Ectodermal cell (in vitro differentiated cells): ENCODE results near the gene TMEM42.

ENCODE experiments used
- H3K27ac ChIP-seq: 2 replicates; pipeline ENCODE4 v1.7.0; 2013; ENCODE audit warnings: mild to moderate bottlenecking, low read depth, low read length; ENCODE audit not compliant: insufficient read depth, poor library complexity, severe bottlenecking
- H3K27me3 ChIP-seq: 2 replicates; pipeline ENCODE4 v1.7.0; 2013; ENCODE audit warnings: mild to moderate bottlenecking, low read length; ENCODE audit not compliant: insufficient read depth, control insufficient read depth, poor library complexity, severe bottlenecking
- H3K36me3 ChIP-seq: one replicate; pipeline ENCODE4 v1.7.0; 2013; ENCODE audit warnings: low read length; ENCODE audit not compliant: control insufficient read depth, insufficient read depth
- H3K4me1 ChIP-seq: one replicate; pipeline ENCODE4 v1.7.0; 2013; ENCODE audit warnings: low read length; ENCODE audit not compliant: control insufficient read depth, insufficient read depth
- H3K4me3 ChIP-seq: 2 replicates; pipeline ENCODE4 v1.7.0; 2013; ENCODE audit warnings: low read depth, low read length, control low read depth; ENCODE audit not compliant: insufficient read depth
- H3K9me3 ChIP-seq: 2 replicates; pipeline ENCODE4 v1.7.0; 2013; ENCODE audit warnings: mild to moderate bottlenecking, low read length, moderate library complexity; ENCODE audit not compliant: control insufficient read depth
- WGBS, 2 experiments: methylation state at CpG; one replicate each; pipeline ENCODE4 v1.1.7; 2013; ENCODE audit warnings: missing lambda C conversion rate in 2 of 2; 5-methylcytosine and 5-hydroxymethylcytosine counted together

The TMEM42 gene

DNA sequence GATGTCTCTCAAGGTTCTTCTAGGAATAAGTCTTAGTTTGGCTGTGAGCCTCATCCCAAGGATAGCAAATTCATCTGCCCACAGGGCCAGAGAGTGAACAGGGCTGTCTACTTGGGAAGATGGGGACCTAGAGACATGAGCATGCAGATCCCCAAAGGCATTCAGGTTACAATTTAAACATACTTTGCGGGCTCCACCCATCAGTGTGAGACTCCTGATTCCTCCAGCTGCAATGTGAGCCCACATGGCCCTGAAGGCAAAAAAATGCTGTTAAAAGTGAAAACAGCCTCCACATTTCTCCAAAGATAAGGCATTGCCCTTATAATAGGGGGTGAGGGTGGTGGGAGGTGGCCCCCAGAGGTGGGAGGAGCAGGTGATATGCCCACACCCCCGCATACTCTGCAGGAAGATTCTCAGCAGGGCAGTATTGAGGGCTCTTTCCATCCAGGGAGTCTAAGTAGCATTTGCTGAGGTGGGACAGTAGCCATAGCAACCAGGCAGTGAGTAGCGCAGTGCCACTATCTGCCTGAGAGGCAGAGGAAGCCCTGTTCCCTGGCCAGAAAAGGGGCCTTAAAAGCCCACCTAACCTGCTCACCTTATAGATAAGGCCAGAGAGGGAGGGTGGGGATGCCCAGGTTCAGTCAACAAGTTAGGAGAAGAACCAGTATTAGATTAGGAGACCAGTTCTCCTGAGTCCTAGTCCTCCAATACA, 43.9 kb downstream of the TMEM42 start:
- no peaks in the 10 kb centered on the region for H3K4me1 ChIP-seq
- H3K4me3 ChIP-seq, result no peak overlapping the region
- WGBS, 2 experiments, result 67 to 80% methylated on average over 3 of the region's 3 CpGs

GRCh38 chr3:44906997-44907396, 45.3 kb downstream of the TMEM42 start:
- H3K9me3 ChIP-seq, result no peaks in the 10 kb centered on the region
- 92 to 94% methylated on average over 4 of the region's 4 CpGs for WGBS, 2 experiments

More for the DNA sequence above, 43.9 kb downstream of the TMEM42 start:
- H3K36me3 ChIP-seq, result no peaks in the 10 kb centered on the region
- no peak overlapping the region for H3K27ac ChIP-seq
- H3K9me3 ChIP-seq, result no peaks in the 10 kb centered on the region
- no peaks in the 10 kb centered on the region for H3K27me3 ChIP-seq

DNA sequence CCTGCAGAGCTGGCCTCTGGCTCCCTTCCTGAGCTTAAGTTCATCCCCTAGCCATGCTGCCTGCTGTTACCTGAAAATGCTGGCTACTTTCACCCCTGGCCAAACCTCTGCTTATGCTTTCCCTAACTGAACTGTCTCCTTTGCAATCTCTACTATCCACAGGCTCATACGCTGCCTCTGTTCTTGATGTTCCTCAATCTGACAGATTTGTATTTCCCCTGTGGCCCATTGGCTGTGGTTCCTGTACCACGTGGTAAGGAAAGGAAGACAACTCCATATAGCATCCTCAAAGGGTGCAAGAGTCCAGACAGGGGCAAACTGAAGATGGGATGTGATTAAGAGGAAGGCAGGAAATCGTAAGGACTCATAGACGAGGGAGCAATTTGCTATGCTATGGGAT, 45.9 kb downstream of the TMEM42 start:
- WGBS, 2 experiments, result 88 to 89% methylated on average over 4 of the region's 4 CpGs
- H3K27ac ChIP-seq, result no peak overlapping the region

More at GRCh38 chr3:44906997-44907396, 45.3 kb downstream of the TMEM42 start:
- Histone ChIP-seq H3K4me3 (no peak overlapping the region), H3K27me3 (no peaks in the 10 kb centered on the region), H3K36me3 (no peaks in the 10 kb centered on the region), H3K27ac (no peak overlapping the region), H3K4me1 (no peaks in the 10 kb centered on the region)

GRCh38 chr3:44909063-44909462, 47.4 kb downstream of the TMEM42 start:
- Histone ChIP-seq H3K4me1 (no peaks in the 10 kb centered on the region), H3K9me3 (no peaks in the 10 kb centered on the region), H3K27ac (no peak overlapping the region), H3K27me3 (no peaks in the 10 kb centered on the region), H3K4me3 (no peak overlapping the region), H3K36me3 (no peaks in the 10 kb centered on the region)
- WGBS, 2 experiments, result 64 to 91% methylated on average over 2 of the region's 2 CpGs

More for the DNA sequence above, 45.9 kb downstream of the TMEM42 start:
- Histone ChIP-seq H3K36me3 (no peaks in the 10 kb centered on the region), H3K9me3 (no peaks in the 10 kb centered on the region), H3K4me3 (no peak overlapping the region), H3K27me3 (no peaks in the 10 kb centered on the region), H3K4me1 (no peaks in the 10 kb centered on the region)

GRCh38 chr3:44910693-44911092, 49.0 kb downstream of the TMEM42 start:
- H3K4me3 ChIP-seq, result no peak overlapping the region
- no peaks in the 10 kb centered on the region for H3K9me3 ChIP-seq
- H3K27ac ChIP-seq, result no peak overlapping the region
- WGBS, 2 experiments, result 97 to 98% methylated on average over 3 of the region's 3 CpGs
- no peaks in the 10 kb centered on the region for H3K27me3 ChIP-seq
- no peaks in the 10 kb centered on the region for H3K36me3 ChIP-seq
- H3K4me1 ChIP-seq, result no peaks in the 10 kb centered on the region

DNA sequence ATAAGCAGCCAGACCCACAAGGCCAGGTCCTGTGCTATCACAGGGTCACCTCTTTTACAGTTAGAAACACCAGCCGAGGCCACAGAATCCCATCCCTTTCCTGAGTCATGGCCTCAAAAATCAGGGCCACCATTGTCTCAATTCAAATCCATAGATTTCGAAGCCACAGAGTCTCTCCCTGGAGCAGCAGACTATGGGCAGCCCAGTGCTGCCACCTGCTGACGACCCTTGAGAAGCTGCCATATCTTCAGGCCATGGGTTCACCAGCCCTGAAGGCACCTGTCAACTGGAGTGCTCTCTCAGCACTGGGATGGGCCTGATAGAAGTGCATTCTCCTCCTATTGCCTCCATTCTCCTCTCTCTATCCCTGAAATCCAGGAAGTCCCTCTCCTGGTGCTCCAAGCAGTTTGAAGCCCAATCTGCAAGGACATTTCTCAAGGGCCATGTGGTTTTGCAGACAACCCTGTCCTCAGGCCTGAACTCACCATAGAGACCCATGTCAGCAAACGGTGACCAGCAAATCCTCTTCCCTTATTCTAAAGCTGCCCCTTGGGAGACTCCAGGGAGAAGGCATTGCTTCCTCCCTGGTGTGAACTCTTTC, 52.3 kb downstream of the TMEM42 start:
- H3K4me1 ChIP-seq, result no peaks in the 10 kb centered on the region
- H3K27me3 ChIP-seq, result no peaks in the 10 kb centered on the region
- no peak overlapping the region for H3K27ac ChIP-seq
- 43 to 45% methylated on average over 4 of the region's 4 CpGs for WGBS, 2 experiments
- H3K36me3 ChIP-seq, result no peaks in the 10 kb centered on the region
- no peak overlapping the region for H3K4me3 ChIP-seq
- H3K9me3 ChIP-seq, result no peaks in the 10 kb centered on the region

DNA sequence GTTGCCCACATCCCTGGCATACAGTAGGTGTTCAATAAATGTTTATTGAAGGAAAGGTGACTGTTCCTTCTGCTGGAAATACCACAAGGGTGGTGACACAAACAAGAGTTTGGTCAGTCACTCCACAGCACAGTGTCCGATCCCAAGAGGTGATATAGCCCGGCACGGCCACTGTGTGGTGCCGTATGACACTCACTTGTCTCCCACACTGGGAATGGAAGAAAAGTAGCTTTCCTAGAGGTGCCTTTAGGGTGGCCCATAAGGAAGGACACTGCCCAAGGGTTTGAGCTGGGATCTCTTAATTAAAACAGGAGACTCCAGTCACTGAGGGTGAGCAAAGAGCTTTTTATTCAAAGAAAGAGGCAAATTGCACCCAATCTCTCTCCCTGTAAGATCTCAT, 53.2 kb downstream of the TMEM42 start:
- H3K27me3 ChIP-seq, result no peaks in the 10 kb centered on the region
- no peaks in the 10 kb centered on the region for H3K4me1 ChIP-seq
- H3K4me3 ChIP-seq, result no peak overlapping the region
- H3K36me3 ChIP-seq, result no peaks in the 10 kb centered on the region
- no peak overlapping the region for H3K27ac ChIP-seq
- H3K9me3 ChIP-seq, result no peaks in the 10 kb centered on the region
- 81% methylated on average over 4 of the region's 4 CpGs for WGBS, 2 experiments
